HG03039 (cell line): ENCODE measurements around the gene GLDN.

Experiments used
- ATAC-seq: cut with Tn5 transposase; IDR thresholded peaks from one replicate; pipeline ENCODE4 v1.9.1; 2021; ENCODE audit warnings: mild to moderate bottlenecking, moderate library complexity; ENCODE audit not compliant: unreplicated experiment

GLDN gene

DNA sequence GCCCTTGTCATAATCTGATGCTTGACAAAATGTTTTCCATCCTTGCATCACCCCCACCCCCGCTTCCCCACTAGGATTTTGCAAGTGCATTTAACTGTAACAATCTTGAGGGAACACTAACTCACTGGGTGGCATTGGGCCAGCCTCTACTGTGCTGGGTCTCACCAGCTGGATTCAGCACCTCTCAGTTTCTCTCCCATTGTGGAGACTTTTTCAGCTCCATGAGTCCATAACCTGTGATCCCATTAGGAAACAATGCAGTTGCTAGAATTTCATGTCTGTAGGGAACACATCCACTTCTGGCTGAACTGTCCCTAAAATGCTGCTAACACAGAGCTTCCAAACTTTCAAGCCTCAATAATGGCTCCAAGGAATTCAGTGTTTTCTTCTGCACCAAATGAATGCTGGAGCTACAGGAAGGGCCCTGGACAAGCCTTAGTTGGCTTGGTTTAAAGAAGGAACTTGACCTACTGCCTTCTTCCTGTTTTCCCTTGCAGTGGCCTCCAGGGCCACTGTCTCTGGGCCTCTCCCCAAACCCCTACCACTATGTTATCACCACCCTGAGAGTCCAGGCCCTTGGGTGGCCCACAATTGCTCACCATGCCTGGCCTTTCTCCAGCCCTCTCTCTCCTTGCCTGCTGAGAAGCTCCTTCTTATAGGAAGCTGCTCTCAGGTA is 18.7 kb upstream of the GLDN start:
- ATAC-seq, result no peak

DNA sequence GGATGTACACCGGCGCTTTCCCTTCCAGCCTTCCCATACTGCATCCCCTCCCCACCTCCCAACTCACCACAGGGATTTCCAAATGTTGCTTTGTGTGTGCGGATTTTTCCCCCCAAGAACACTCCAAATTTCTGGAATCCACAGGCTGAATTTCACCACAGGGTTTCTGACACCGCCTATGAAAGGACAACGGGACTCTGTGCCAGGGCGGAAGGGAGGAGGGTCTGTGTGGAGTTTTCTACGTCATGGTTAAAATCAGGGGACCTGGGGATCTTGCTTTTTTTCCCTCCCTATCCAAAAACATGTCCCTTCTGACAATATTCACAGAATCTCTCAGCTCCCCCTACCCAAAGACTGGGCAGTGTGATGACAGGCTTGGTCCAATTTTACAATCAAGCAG is 17.7 kb upstream of the GLDN start:
- ATAC-seq, result no peak

DNA sequence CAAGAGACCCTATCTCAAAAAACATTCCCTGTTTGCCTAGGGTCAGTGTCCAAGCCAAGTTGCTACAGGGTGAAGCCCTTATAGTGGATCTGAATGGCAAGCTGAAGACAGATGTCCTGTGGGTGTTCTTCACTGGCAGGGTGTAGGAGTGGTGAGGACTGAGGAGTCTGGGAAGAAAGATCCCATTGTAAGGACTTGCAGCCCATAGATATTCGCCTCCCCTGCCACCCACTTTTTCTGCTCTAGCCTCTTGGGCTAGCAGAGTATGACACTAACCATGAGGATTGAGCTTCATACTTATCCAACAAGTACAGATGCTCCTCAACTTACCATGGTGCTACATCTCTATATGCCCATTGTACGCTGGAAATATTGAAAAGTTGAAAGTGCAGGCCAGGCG is 16.3 kb upstream of the GLDN start:
- no peak for ATAC-seq

DNA sequence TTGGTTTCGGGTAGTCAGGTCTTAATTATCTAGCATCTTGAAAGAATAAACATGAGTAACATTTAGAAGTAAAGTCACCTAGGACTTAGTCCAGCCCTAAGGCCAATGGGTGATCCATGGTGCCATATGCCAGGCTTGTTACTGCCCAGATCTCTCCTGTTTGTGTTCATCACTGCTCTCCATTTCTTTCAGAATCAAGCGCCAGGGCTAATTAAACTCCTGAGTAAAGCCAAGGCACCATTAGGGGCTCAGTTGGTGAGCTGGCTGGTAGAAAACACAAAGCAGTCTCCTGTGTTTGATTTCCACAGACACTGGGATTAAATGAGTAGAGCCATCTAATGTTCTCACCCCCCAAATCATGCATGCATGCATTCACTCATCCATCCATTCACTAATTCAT is 14.4 kb upstream of the GLDN start:
- ATAC-seq, result no peak

DNA sequence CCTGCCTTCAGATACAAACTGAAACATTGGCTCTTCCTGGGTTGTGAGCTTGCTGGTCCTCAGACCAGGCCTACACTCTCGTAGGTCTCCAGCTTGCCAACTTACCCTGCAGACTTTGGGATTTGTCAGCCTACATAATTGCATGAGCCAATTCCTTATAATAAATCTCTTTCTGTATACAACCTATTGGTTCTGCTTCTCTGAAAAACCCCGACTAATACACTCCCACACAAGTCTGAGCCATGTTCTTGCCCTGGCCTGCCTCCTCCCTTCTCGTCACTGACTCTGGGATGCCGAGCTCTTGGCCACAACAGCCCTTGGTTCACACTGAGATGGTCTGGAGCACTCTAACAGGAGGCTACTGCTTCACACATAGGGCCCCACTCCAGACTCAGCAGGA is 12.5 kb upstream of the GLDN start:
- no peak for ATAC-seq

DNA sequence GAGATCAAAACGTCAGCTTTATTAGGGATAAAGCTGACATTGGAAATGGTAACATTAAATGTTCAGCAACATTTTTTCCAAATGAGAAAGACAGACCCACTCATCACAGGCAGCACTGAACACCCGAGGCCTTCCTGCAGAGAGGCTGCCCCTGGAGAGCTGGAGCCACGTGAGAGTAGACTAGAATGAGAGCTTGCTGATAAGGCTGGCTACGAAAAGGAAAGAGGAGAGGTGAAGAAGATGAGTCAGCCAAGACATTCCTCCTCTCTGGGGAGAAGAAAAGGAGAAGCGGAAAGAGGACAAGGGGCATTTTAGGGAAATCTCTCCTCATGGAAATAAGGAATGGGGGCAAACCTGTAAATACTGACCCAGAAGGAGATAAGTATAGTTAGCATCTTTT is 10.3 kb upstream of the GLDN start:
- ATAC-seq, result no peak

DNA sequence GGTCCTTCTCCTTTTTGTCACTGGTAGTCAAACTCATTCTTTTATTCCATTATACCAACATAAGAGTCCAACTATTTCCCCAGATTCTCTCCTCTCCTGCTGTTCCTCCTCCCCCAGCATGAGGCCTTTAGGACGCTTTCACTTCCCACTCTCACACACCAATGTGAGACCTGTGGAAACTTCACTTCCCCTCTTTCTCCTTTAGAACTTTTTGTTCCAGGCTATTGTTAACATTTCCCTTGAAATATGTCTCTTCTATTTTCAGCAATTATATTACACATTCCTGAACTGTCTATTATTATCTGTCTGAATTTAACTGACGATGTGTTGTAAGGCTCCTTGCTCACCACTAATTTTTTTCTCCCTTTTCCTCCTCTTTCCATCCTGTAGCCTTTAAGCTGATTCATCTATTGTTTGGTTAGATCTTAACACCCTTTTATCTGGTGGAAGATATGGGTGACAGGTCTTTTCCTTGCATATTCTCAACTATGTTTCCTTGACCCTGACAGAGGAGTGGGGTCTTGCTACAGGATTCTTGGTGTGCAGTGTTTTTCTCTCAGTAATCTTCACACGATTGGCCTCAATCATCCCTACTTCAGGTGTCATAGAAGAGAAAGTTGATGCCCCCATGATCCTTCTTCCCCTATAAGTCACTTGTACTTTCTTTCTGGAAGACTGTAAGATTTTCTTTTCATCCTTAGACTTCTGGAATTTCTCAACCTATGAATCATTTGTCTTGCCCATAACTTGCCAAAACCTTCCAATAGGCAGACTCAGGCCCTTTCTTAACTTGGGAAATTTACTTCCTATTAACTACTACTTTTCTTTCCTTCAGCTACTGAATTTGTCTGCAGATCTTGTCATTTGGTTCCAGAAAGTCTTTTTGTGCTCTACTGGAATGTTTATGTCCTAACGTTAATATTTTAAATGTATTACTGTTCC is 9.0 kb upstream of the GLDN start:
- no peak for ATAC-seq

DNA sequence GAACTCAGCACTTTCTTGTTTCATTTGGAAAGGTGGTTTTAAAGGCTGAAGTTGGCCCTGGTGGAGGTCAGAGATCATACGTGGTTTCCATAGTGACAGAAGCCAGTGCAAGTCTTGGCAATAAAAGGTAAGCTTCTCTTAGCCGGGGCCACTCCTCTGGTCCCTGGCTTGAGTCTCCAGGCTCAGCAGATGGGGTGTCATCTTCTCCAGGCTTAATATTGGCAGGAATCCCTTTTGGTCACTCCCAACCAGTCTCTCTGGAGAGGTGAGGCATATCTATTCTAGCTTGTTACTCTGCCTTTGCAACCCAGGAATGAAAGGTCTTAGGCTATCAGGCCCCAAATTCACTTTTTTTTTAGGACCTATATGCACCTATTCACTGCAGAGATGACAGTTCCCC is 7.9 kb upstream of the GLDN start:
- ATAC-seq, result no peak

DNA sequence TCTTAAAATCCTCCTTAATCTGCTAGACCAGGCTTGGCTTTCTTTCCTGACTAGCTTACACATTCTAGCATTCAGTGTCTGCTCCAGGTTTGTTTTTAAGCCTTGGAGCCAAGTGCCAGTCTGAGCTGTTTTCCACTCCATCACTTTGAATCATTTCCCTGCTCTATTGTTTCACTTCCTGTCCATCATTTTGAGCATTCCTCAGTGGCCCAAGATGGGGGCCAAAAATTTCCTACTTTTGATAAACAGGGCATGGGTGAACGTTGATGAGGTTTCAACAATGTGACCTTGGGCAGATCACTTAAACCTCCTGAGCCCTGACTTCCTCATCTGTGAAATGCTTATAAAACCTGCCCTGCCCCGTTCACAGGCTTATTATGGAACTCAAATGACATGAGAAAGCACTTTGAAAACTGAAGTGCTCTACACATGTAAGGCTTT is 7.4 kb upstream of the GLDN start:
- no peak for ATAC-seq

DNA sequence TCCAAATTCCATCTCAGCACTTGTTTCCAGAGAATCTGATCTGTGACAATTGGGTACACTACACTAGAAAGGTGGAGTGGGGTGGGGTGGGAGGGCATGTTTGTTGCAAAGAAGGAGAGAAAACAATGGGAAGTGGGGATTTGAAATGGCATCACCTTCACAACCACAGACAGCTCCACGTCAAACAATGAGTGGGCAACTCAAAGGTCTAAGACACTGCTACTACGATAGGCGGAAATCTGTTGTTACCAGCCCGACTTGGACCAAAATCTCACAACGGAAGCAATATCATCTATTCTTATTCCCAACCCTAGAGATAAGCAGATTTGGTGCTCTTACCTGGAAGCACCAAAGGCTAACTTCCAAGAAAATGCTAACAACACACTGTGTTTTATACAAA is 6.4 kb upstream of the GLDN start:
- no peak for ATAC-seq

DNA sequence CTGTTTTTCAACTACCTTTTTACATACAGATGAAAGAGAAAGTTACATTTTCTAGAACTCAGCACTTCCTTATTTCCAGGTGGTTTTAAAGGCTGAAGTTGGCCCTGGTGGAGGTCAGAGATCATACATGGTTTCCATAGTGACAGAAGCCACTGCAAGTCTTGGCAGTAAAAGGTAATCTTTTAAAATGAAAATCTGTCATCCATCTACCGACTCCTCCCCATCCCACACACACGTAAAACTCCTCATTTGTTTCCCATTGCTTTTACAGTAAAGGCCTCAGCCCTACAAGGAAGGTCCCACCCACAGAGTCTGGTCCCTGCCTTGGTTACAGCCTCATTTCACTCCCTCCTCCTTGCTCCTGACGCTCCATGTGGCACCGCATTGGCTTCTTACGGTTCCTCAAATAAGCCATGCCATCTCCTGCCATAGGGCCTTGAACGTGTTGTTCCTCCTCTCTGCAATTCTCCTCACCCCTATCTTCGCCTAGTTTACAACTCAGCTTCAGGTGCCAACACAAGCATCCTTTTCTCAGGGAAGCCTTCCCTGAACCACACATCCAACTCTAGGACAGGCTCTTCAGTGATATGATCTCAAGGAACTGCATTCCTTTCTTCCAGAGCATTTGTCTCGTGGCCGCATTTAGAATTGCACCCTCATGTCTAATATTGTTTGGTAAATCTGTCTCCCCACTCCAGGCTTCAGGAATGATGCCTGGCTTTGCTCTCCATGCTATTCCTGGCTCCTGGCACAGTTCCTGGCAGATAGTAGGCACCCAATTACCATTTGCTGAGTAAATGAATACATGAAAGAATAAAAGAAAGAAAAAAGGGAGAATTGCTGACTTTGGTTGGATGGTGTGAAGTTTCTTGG is 5.7 kb upstream of the GLDN start:
- peak; percentile 56 for ATAC-seq

DNA sequence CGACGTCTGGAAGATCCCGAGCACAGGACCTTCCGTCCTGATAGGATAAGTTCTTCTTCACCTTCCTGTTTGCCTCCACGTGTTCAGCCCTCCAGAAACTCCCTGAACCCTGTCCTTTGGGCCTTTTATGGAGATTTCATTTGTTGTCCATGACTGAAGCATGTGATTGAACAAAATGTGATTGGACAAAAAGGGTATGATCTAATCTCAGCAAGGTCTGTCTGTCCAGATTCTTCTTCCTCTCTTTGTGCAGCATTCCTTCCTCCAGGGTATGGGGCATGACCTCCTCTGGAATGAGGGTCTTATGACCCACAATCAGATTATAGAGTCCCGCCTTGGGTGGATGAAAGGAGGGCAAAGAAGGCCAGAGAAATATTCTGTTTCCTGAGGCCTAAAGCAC is 3.0 kb upstream of the GLDN start, which contains the start of gene CYP19A1:
Gene CYP19A1 (minus strand): TSS at position 101 of the 400 bp plus-strand sequence. CDS start 95,684 bp downstream, outside the sequence.
- no peak for ATAC-seq

DNA sequence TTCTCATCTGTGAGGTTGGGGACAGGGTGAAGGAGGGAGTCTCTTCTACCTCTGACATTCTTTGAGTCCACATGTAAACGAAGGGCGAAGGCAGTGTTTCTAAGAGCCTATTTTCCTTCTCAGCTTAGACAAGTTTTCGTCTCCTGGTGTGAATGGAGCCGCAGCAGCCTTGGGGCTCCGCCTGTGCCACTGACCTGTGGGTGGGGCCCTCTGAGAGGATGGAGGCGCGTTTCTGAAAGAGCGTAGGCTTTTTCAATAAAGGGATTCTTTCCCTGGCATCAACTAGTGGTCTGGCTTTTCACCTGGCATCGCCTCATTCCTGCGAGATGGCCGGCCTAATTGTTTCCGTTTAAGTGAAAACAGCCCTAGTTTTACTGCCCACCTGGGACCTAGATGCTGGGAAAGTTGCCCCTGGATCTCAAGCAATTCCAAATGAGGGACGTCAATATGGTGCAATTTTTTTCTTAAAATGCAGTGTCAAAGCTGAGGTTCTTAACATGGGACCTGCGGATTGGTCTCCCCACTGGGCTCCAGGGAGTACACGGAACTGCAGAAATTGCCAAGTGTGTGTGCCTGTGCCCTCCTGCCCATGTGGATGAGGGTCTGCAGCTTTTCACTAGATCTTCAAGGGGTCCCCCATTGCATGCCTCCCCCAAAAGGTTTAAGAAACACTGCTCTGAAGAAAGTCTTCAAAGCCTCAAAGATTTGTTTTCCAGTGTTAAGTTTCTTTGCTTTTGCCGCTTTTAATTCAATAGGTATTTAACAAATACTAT is 958 bp downstream of the GLDN start:
- ATAC-seq, result no peak

DNA sequence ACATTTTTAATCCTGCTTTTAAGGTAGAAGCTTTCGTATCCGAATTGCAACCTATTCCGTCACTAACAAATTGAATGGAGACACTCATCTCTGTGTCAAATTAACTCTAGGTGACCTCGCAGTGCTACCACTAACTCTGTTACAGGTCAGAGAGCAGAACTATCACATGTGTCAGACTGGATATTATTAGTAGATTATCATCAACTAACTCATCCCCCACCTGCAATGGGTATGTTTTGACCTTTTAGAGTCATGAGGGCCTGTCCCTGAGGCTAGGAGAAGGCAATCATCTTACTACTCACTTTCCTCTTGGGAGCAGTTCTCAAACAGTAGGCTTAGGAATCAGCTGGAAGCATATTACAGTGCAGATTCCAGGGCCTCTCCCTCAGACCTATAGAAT is 2.0 kb downstream of the GLDN start:
- no peak for ATAC-seq

DNA sequence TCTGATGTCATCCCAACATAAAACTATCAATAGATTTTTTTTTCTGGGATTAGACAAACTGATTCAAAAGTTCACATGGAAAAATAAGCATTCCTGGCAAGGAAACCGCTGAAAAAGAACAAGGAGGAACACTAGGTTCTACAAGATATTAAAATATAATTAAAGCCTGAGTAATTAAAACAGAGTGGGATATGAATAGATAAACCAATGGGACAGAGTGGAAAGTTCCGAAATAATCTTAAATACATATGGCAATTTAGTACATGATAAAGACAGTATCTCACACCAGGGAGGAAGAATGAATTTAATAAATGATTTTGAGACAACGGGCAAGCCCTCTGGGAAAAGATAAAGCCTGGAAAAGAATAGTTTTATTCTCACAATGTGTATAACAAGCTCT is 4.7 kb downstream of the GLDN start:
- ATAC-seq, result no peak

DNA sequence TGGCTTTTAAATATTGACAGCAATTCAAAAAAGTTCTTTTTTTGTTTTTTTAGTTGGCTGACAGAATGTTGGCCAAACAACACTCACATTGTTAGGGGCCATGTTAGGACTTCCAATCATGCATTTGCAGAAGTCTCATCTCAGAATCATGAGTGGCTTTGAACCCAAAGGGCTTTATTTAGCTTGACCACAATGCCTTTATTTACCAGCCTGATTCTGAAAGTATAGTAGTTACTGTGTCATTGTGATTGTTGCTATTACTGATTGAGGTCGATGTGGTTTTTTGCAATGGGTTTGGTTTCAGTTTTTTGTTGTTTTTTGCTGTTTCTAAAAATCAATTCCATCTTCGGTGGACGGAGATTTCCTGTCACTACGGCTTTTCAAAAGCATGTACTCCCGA is 7.2 kb downstream of the GLDN start:
- ATAC-seq, result peak; percentile 79

DNA sequence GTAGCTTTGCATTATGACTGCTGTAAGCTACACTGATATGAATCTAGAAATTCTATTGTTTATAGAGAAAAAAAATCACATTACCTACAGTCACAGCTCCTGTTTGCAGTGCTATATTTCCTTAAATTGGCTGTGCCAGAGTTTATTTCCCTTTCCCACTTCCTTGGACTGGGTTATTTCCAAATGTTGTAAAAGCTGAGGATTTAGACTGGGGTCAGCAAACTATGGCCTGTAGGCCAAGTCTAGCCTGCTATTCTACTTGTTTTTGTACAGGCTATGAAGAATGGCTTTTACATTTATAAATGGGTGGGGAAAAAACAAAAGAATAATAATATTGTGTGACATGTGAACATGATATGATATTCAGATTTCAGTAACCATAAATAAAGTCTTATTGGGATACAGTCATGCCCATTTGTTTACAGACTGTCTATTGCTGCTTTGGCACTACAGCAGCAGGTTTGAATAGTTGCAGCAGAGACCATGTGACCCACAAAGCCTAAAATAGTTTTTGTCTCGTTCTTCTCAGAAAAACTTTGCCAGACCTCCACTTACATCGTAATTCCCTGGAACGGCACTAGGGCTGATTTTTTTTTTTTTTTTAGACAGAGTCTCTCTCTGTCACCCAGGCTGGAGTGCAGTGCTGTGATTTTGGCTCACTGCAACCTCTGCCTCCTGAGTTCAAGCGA is 7.8 kb downstream of the GLDN start:
- no peak for ATAC-seq

DNA sequence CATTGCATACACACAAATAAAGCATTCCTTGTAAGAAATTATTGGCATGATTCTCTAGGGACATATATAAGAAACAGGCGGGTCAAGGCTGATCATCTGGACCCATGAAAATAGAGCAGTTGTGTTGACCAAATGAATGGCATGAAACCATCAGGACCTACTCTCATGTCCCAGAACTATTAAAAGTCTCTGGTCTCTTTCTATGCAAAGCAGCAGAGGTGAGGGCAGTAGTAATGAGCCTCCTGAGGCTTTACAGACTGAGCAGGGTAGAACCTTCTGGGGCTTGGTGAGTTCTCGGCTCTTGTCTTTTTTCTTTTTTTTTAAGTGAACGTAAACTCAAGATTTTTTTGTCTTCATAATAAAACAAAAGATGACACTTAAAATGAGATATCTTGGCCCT is 9.3 kb downstream of the GLDN start:
- ATAC-seq, result no peak

DNA sequence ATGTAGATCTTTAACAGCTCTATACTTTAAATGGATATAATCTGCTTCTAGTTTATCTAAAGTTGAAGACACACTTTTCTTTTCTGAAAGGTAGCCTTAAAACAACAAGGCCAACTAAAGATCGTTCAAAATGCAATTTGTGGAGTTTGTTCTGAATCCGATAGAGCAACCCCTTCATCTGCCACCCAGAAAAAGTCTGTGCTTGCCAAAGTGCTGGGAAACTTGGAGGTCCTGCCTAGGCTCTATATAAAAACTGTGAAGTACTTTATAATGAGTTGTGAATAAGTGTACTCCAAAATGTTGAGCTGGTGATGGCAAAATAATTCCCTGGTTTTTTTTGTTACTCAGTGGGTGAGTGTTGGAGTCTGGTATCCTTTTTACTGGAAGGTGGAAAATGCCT is 12.5 kb downstream of the GLDN start:
- no peak for ATAC-seq

DNA sequence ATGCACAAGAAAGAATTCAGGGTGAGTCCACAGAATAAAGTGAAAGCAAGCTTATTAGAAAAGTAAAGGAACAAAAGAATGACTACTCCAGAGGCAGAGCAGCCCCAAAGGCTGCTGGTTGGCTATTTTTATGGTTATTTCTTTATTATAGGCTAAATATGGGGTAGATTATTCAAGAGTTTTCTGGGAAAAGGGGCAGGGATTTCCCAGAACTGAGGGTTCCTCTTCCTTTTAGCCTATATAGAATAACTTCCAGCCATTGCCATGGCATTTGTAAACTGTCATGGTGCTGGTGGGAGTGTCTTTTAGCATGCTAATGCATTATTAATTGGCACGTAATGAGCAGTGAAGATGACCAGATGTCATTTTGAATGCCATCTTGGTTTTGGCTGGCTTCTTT is 13.6 kb downstream of the GLDN start:
- no peak for ATAC-seq
